Liver (tissue), 9 donors: ENCODE results near the gene ARL5A. TPM values are rescaled to one million over a fixed set of nuclear protein-coding genes. Genes with fewer than 3 reads are reported as not detected.

Source experiments
- DNase-seq: peaks from one replicate; pipeline ENCODE4 v3.0.0-alpha.2; 2017; ENCODE audit warnings: low spot score
- H3K27ac ChIP-seq, 2 donors: one replicate each; pipeline ENCODE4 v1.7.0; 2013; ENCODE audit warnings: inconsistent platforms in 2 of 2, low read length in 2 of 2, control low read depth in 1 of 2, low read depth in 1 of 2, mild to moderate bottlenecking in 1 of 2
- H3K27me3 ChIP-seq, 4 donors: one replicate each; pipeline versions ENCODE4 v1.6.1 to v1.7.0; 2013; ENCODE audit warnings: low read length in 3 of 4, inconsistent platforms in 1 of 4, mild to moderate bottlenecking in 1 of 4, moderate library complexity in 1 of 4; ENCODE audit not compliant: control insufficient read depth in 4 of 4, insufficient read depth in 4 of 4
- H3K36me3 ChIP-seq, 4 donors: one replicate each; pipeline versions ENCODE4 v1.6.1 to v1.7.0; 2013; ENCODE audit warnings: low read length in 3 of 4, mild to moderate bottlenecking in 3 of 4, low read depth in 1 of 4, moderate library complexity in 1 of 4; ENCODE audit not compliant: control insufficient read depth in 4 of 4, insufficient read depth in 3 of 4
- H3K4me1 ChIP-seq, 4 donors: one replicate each; pipeline versions ENCODE4 v1.6.1 to v1.7.0; 2013; ENCODE audit warnings: low read length in 3 of 4, mild to moderate bottlenecking in 3 of 4, moderate library complexity in 1 of 4; ENCODE audit not compliant: control insufficient read depth in 4 of 4, insufficient read depth in 4 of 4
- H3K4me3 ChIP-seq, 3 donors: one replicate each; pipeline versions ENCODE4 v1.6.1 to v1.7.0; 2013; ENCODE audit warnings: low read length in 3 of 3, control low read depth in 1 of 3, low read depth in 1 of 3, mild to moderate bottlenecking in 1 of 3
- H3K9ac ChIP-seq, 2 donors: one replicate each; pipeline ENCODE4 v1.7.0; 2013; ENCODE audit warnings: low read length in 2 of 2, mild to moderate bottlenecking in 2 of 2, moderate library complexity in 2 of 2, control low read depth in 1 of 2, low read depth in 1 of 2
- H3K9me3 ChIP-seq, 4 donors: one replicate each; pipeline versions ENCODE4 v1.6.1 to v1.7.0; 2013; ENCODE audit warnings: low read length in 3 of 4; ENCODE audit not compliant: control insufficient read depth in 4 of 4
- EGR1 ChIP-seq, 2 donors: IDR thresholded peaks; 2 replicates each; pipeline ENCODE4 v1.6.1; 2016 to 2018; ENCODE audit warnings: antibody characterized with exemption in 2 of 2, low read depth in 2 of 2
- FOXA1 ChIP-seq: IDR thresholded peaks from 2 replicates; pipeline ENCODE4 v1.6.1; 2016; ENCODE audit warnings: antibody characterized with exemption
- FOXA2 ChIP-seq: IDR thresholded peaks from 2 replicates; pipeline ENCODE4 v1.6.1; 2016; ENCODE audit warnings: antibody characterized with exemption
- GABPA ChIP-seq, 2 donors: IDR thresholded peaks in 1 of 2; conservative IDR thresholded peaks in 1 of 2; 2 replicates each; pipeline ENCODE4 v1.6.1; 2016; ENCODE audit warnings: antibody characterized with exemption in 2 of 2, mild to moderate bottlenecking in 1 of 2, moderate library complexity in 1 of 2
- HNF4A ChIP-seq, 2 donors: conservative IDR thresholded peaks; 2 replicates each; pipeline ENCODE4 v1.6.1; 2016; ENCODE audit warnings: antibody characterized with exemption in 2 of 2, mild to moderate bottlenecking in 2 of 2
- HNF4G ChIP-seq: IDR thresholded peaks from 2 replicates; pipeline ENCODE4 v1.6.1; 2016; ENCODE audit warnings: antibody characterized with exemption
- JUND ChIP-seq, 2 donors: IDR thresholded peaks; 2 replicates each; pipeline ENCODE4 v1.6.1; 2016; ENCODE audit warnings: antibody characterized with exemption in 2 of 2
- NR2F2 ChIP-seq: IDR thresholded peaks from 2 replicates; pipeline ENCODE4 v1.6.1; 2016; ENCODE audit warnings: antibody characterized with exemption
- RAD21 ChIP-seq, 2 donors: IDR thresholded peaks; 2 replicates each; pipeline ENCODE4 v1.6.1; 2016; ENCODE audit warnings: antibody characterized with exemption in 2 of 2, mild to moderate bottlenecking in 2 of 2
- RXRA ChIP-seq, 2 donors: IDR thresholded peaks; 2 replicates each; pipeline ENCODE4 v1.6.1; 2017 to 2018; ENCODE audit warnings: antibody characterized with exemption in 2 of 2, mild to moderate bottlenecking in 1 of 2
- SP1 ChIP-seq: IDR thresholded peaks from 2 replicates; pipeline ENCODE4 v1.6.1; 2018; ENCODE audit warnings: antibody characterized with exemption, mild to moderate bottlenecking
- TAF1 ChIP-seq: conservative IDR thresholded peaks from 2 replicates; pipeline ENCODE4 v1.6.1; 2016; ENCODE audit warnings: antibody characterized with exemption, mild to moderate bottlenecking
- YY1 ChIP-seq: IDR thresholded peaks from 2 replicates; pipeline ENCODE4 v1.6.1; 2016; ENCODE audit warnings: antibody characterized with exemption, mild to moderate bottlenecking
- WGBS: extraction: QIAGEN DNeasy Blood & Tissue Kit; methylation state at CpG from one replicate; pipeline ENCODE4 v1.1.7; 2013; 5-methylcytosine and 5-hydroxymethylcytosine counted together
- polyA plus RNA-seq, 2 donors: library from polyadenylated mRNA; stranded (reverse) in 1 of 2; unstranded in 1 of 2; fragments of 200-250 nt in 1 of 2; fragments of >200 nt in 1 of 2; fragmentation: Nextera tagmentation in 1 of 2; extraction: Ambion mirVana in 1 of 2; gene quantifications; one replicate each; pipeline versions ENCODE4 v1.2.1 to v1.2.3, GENCODE V29; 2013 to 2015
- total RNA-seq, 2 donors: library from RNA; depleted of rRNA; stranded (reverse); fragments of >200 nt; gene quantifications; one replicate each; pipeline ENCODE4 v1.2.3, GENCODE V29; 2014
- TF ChIP-seq, protein P1 (sequence below): IDR thresholded peaks from 2 replicates; pipeline ENCODE4 v1.6.1; 2016; ENCODE audit warnings: antibody characterized with exemption
- TF ChIP-seq, protein P2 (sequence below): IDR thresholded peaks from 2 replicates; pipeline ENCODE4 v1.6.1; 2016; ENCODE audit warnings: antibody characterized with exemption, mild to moderate bottlenecking
- TF ChIP-seq, protein P3 (sequence below): fragments of 150-350 bp; IDR thresholded peaks from 2 replicates; pipeline ENCODE4 v1.5.1; 2017; ENCODE audit warnings: improper control_type of control experiment, low read depth, low read length; ENCODE audit not compliant: missing input control
- TF ChIP-seq, protein P4 (sequence below): IDR thresholded peaks from 2 replicates; pipeline ENCODE4 v1.6.1; 2016; ENCODE audit warnings: antibody characterized with exemption
- donor health status: healthy.
- donor health status: healthy.
- donor health status: healthy.
- donor health status: healthy.
- donor health status: healthy.

Gene ARL5A
- total and polyA plus RNA-seq, 4 donors, result 9.0 to 41.6 (median 18.0) TPM

DNA sequence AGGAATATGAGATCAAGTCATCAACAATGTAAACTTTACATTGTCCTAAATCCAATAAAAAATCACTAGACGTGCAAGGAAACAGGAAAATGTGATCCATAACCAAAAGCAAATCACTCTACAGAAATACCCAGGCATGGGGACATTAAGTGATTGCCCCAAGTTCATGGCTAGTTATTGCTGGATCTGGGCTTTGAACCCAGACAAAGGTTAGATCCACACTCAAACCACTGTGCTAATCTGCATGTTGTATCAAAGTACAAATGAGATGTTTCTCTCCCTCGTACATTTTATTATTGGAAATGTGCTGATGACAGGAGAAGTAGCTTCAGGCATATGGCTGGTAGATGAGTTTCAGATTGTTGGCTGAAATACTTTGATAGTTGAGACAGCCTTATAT is 2.7 kb upstream of the ARL5A start:
- no peak for DNase-seq
- Histone ChIP-seq H3K4me1 (peaks cover 4 to 14% (median 10%) of the 10 kb centered on the region in 4 donors), H3K4me3 (no peak overlapping the region), H3K9me3 (no peaks in the 10 kb centered on the region), H3K27ac (no peak overlapping the region), H3K9ac (no peak overlapping the region), H3K27me3 (no peaks in the 10 kb centered on the region), H3K36me3 (no peaks in the 10 kb centered on the region)
- TF ChIP-seq, protein P1, sequence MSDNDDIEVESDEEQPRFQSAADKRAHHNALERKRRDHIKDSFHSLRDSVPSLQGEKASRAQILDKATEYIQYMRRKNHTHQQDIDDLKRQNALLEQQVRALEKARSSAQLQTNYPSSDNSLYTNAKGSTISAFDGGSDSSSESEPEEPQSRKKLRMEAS, result no peak
- peak; percentile 52 to 61 for TF ChIP-seq HNF4A (conservative IDR thresholded peaks at IDR 0.05)
- 67% methylated on average over 2 of the region's 2 CpGs for WGBS

DNA sequence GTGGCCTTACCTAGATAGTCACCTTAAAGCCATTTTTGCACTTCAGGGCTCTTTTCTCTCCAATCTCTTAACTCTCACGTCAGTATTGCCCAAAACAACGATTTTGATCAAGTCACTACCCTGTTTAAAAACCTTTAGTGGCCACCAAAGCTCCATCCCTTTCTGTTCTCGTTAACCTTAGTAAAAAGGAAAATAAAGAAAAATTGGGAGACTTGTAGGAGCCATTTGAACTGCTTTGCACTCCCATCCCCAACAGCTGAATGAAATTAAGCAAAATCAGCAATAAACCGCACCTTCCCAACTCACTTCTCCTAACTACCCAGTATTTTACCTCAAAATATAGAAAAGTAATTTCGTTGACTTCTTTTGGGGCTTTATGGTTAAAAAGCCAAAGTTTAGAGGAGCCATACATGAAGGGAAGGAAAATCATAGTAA is 686 bp upstream of the ARL5A start:
- Histone ChIP-seq H3K4me3 (peak overlapping the region; percentile 66 to 99 (median 86)), H3K27ac (peak overlapping the region; percentile 76 to 87), H3K4me1 (peaks cover 6 to 16% (median 11%) of the 10 kb centered on the region in 4 donors), H3K9me3 (no peaks in the 10 kb centered on the region), H3K36me3 (no peaks in the 10 kb centered on the region), H3K9ac (peak overlapping the region in 1 of 2 donors; percentile 42), H3K27me3 (no peaks in the 10 kb centered on the region)
- TF ChIP-seq, protein P2, sequence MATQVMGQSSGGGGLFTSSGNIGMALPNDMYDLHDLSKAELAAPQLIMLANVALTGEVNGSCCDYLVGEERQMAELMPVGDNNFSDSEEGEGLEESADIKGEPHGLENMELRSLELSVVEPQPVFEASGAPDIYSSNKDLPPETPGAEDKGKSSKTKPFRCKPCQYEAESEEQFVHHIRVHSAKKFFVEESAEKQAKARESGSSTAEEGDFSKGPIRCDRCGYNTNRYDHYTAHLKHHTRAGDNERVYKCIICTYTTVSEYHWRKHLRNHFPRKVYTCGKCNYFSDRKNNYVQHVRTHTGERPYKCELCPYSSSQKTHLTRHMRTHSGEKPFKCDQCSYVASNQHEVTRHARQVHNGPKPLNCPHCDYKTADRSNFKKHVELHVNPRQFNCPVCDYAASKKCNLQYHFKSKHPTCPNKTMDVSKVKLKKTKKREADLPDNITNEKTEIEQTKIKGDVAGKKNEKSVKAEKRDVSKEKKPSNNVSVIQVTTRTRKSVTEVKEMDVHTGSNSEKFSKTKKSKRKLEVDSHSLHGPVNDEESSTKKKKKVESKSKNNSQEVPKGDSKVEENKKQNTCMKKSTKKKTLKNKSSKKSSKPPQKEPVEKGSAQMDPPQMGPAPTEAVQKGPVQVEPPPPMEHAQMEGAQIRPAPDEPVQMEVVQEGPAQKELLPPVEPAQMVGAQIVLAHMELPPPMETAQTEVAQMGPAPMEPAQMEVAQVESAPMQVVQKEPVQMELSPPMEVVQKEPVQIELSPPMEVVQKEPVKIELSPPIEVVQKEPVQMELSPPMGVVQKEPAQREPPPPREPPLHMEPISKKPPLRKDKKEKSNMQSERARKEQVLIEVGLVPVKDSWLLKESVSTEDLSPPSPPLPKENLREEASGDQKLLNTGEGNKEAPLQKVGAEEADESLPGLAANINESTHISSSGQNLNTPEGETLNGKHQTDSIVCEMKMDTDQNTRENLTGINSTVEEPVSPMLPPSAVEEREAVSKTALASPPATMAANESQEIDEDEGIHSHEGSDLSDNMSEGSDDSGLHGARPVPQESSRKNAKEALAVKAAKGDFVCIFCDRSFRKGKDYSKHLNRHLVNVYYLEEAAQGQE, result no peak
- peak in 1 of 2 donors; percentile 2 for TF ChIP-seq JUND (IDR thresholded peaks at IDR 0.05)
- no peak for DNase-seq
- 87% methylated on average over 5 of the region's 5 CpGs for WGBS

DNA sequence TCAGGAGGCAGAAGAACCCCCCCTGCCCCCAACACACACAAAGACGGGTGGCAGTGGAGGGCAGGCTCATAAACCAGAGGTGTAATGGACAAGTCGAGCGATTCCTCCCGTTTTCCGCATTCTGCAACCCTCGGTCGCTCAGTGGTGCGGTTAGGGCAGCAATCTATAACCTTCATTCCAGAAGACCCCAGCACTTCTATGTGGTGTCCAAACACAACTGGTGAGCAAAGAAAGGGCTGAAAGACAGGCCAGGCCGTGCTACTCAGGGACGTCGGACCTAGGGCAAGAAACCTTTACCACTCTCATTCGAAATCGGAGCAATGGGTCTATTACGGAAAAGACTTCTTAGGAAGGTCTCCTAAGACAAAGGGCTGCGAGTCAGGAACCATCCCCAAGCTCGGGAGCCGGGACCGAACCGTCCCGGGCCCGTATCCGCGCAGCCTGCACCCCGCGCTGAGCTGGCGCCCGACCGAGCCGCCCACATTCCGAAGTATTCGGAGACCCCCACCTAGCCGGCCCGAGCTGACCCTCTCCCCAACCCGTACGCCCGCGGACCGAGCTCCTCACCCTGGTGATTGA is 568 bp downstream of the ARL5A start:
- H3K9me3 ChIP-seq, result no peaks in the 10 kb centered on the region
- peak overlapping the region; percentile 64 to 100 (median 99) for H3K4me3 ChIP-seq
- no peaks in the 10 kb centered on the region for H3K27me3 ChIP-seq
- H3K9ac ChIP-seq, result peak overlapping the region; percentile 24 to 99
- WGBS, result under 1% methylated on average over 38 of the region's 38 CpGs
- no peaks in the 10 kb centered on the region for H3K36me3 ChIP-seq
- H3K27ac ChIP-seq, result peak overlapping the region; percentile 76 to 87
- peak; percentile 44 for DNase-seq
- H3K4me1 ChIP-seq, result peaks cover 6 to 19% (median 11%) of the 10 kb centered on the region in 4 donors
- TF ChIP-seq, protein P3, sequence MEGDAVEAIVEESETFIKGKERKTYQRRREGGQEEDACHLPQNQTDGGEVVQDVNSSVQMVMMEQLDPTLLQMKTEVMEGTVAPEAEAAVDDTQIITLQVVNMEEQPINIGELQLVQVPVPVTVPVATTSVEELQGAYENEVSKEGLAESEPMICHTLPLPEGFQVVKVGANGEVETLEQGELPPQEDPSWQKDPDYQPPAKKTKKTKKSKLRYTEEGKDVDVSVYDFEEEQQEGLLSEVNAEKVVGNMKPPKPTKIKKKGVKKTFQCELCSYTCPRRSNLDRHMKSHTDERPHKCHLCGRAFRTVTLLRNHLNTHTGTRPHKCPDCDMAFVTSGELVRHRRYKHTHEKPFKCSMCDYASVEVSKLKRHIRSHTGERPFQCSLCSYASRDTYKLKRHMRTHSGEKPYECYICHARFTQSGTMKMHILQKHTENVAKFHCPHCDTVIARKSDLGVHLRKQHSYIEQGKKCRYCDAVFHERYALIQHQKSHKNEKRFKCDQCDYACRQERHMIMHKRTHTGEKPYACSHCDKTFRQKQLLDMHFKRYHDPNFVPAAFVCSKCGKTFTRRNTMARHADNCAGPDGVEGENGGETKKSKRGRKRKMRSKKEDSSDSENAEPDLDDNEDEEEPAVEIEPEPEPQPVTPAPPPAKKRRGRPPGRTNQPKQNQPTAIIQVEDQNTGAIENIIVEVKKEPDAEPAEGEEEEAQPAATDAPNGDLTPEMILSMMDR, result no peak
- TF ChIP-seq EGR1 (IDR thresholded peaks at IDR 0.05; ENCODE audit: low read depth in 2 of 2) (no peak), HNF4G (no peak), FOXA1 (no peak), NR2F2 (no peak), RAD21 (IDR thresholded peaks at IDR 0.05) (no peak), FOXA2 (no peak), HNF4A (conservative IDR thresholded peaks at IDR 0.05) (no peak), RXRA (IDR thresholded peaks at IDR 0.05) (no peak), YY1 (no peak), TAF1 (no peak), JUND (IDR thresholded peaks at IDR 0.05) (no peak), GABPA (IDR thresholded peaks at IDR 0.05 in 1 of 2, conservative IDR thresholded peaks at IDR 0.05 in 1 of 2) (no peak), SP1 (no peak)
- TF ChIP-seq, protein P2, result no peak
- TF ChIP-seq, protein P4, sequence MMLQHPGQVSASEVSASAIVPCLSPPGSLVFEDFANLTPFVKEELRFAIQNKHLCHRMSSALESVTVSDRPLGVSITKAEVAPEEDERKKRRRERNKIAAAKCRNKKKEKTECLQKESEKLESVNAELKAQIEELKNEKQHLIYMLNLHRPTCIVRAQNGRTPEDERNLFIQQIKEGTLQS, result no peak
- TF ChIP-seq, protein P1, result no peak
